HepG2 (cell line): ENCODE results near the gene STMN3. TPM values are rescaled to one million over a fixed set of nuclear protein-coding genes. Genes with fewer than 3 reads are reported as not detected.

Experiments used
- CBX1 ChIP-seq: IDR thresholded peaks from one replicate; pipeline ENCODE4 v1.6.1; 2016; ENCODE audit warnings: antibody characterized with exemption, low read depth
- DR1 ChIP-seq: sonication (generic); formaldehyde crosslinking; IDR thresholded peaks from 2 replicates; pipeline ENCODE4 v1.8.0; 2021; ENCODE audit warnings: mild to moderate bottlenecking, missing genetic modification reagents, inconsistent platforms
- JUNB ChIP-seq: sonication (generic); formaldehyde crosslinking; IDR thresholded peaks from 2 replicates; pipeline ENCODE4 v1.8.0; 2022; ENCODE audit warnings: missing genetic modification reagents, mild to moderate bottlenecking, borderline replicate concordance
- TGIF2 ChIP-seq: IDR thresholded peaks from 2 replicates; pipeline ENCODE4 v1.6.1; 2016; ENCODE audit warnings: control low read depth, missing compliant biosample characterization
- U2AF1 ChIP-seq: fragments of 200-400 bp; formaldehyde crosslinking; optimal IDR thresholded peaks from 2 replicates; pipeline ENCODE3; 2017; ENCODE audit warnings: mild to moderate bottlenecking, low read depth, low read length
- ZBTB21 ChIP-seq: sonication (generic); formaldehyde crosslinking; IDR thresholded peaks from 2 replicates; pipeline ENCODE4 v1.4.0; 2020; ENCODE audit warnings: missing genetic modification reagents
- ZFY ChIP-seq: sonication (generic); formaldehyde crosslinking; IDR thresholded peaks from 2 replicates; pipeline ENCODE4 v1.4.0; 2020; ENCODE audit warnings: missing genetic modification reagents
- ZNF652 ChIP-seq: IDR thresholded peaks from 2 replicates; pipeline ENCODE4 v1.6.1; 2016; ENCODE audit warnings: low read depth, borderline replicate concordance
- ZNF878 ChIP-seq: sonication (generic); formaldehyde crosslinking; IDR thresholded peaks from 2 replicates; pipeline ENCODE4 v1.8.1; 2023; ENCODE audit warnings: mild to moderate bottlenecking, missing genetic modification reagents, moderate library complexity
- polyA plus RNA-seq, 8 experiments: library from polyadenylated mRNA; depleted of rRNA in 3 of 8; stranded (reverse) in 7 of 8; unstranded in 1 of 8; fragments of >200 nt; fragmentation: Illumina TruSeq in 4 of 8; extraction: Trizol in 4 of 8; gene quantifications; 2 replicates each; pipeline versions ENCODE4 v1.2.1 to v1.2.3, GENCODE V29; 2011 to 2016; ENCODE audit warnings: low read depth in 4 of 8, missing spikeins in 1 of 8, mixed read lengths in 1 of 8; ENCODE audit not compliant: insufficient read depth in 1 of 8
- total RNA-seq, 5 experiments: library from RNA; depleted of rRNA; stranded (reverse); fragments of >200 nt; fragmentation: Illumina TruSeq; extraction: Trizol; gene quantifications; 2 replicates each; pipeline ENCODE4 v1.2.3, GENCODE V29; 2016; ENCODE audit warnings: low read depth in 1 of 5
- TF ChIP-seq, protein P1 (sequence below): sonication (generic); formaldehyde crosslinking; IDR thresholded peaks from 2 replicates; pipeline ENCODE4 v1.8.0; 2022; ENCODE audit warnings: missing genetic modification reagents, mild to moderate bottlenecking, moderate library complexity, borderline replicate concordance
- TF ChIP-seq, protein P2 (sequence below): IDR thresholded peaks from 2 replicates; pipeline ENCODE4 v1.6.1; 2016; ENCODE audit warnings: low read depth, missing genetic modification reagents, missing compliant biosample characterization
- TF ChIP-seq, protein P3 (sequence below): sonication (generic); formaldehyde crosslinking; IDR thresholded peaks from 2 replicates; pipeline ENCODE4 v1.5.0; 2020; ENCODE audit warnings: missing genetic modification reagents
- TF ChIP-seq, protein P4 (sequence below): sonication (generic); formaldehyde crosslinking; IDR thresholded peaks from 2 replicates; pipeline ENCODE4 v1.4.0; 2020; ENCODE audit warnings: missing genetic modification reagents, borderline replicate concordance

STMN3 gene
- total and polyA plus RNA-seq, 2 of the 13 experiments (the other 11 are each of a cell fraction or from before 2014, with no cell fraction given), result 21.0 to 48.3 TPM

DNA sequence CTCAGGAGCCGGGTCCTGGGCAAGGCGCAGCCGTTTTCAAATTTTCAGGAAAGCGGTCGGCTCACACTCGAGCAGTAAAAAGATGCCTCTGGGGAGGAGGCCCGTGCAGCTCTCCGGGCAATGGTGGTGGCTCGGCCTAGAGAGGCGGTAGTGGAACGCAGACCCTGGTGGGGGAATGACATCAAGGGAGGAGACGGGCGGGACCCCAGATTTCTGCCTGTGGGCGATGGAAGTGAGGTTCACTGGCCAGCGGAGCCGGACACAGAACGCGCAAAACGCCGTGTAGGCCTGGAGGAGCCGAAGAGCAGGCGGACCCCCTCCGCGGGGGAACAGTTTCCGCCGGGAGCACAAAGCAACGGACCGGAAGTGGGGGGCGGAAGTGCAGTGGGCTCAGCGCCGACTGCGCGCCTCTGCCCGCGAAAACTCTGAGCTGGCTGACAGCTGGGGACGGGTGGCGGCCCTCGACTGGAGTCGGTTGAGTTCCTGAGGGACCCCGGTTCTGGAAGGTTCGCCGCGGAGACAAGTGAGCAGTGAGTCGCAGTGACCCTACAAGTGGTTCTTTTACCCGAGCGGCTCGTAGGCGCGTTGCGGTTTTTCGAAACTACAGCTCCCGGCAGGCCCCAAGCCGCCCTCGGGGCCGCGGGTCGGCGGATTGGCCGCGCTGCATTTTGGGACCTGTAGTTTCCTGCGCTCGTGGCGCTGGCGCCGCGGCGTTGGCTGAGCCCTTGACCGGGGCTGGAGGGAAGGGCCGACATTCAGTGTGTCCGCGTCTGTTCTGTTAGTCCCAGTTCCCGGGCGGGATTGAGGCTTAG lies 4.9 kb upstream of the STMN3 start, which contains the start of gene RTEL1 (continued):
- TF ChIP-seq, protein P1, sequence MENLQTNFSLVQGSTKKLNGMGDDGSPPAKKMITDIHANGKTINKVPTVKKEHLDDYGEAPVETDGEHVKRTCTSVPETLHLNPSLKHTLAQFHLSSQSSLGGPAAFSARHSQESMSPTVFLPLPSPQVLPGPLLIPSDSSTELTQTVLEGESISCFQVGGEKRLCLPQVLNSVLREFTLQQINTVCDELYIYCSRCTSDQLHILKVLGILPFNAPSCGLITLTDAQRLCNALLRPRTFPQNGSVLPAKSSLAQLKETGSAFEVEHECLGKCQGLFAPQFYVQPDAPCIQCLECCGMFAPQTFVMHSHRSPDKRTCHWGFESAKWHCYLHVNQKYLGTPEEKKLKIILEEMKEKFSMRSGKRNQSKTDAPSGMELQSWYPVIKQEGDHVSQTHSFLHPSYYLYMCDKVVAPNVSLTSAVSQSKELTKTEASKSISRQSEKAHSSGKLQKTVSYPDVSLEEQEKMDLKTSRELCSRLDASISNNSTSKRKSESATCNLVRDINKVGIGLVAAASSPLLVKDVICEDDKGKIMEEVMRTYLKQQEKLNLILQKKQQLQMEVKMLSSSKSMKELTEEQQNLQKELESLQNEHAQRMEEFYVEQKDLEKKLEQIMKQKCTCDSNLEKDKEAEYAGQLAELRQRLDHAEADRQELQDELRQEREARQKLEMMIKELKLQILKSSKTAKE, result no peak
- TF ChIP-seq DR1 (CRISPR knock-in tag) (peak; percentile 79), TGIF2 (CRISPR knock-in tag) (peak; percentile 94), ZBTB21 (CRISPR knock-in tag) (peak; percentile 34; the same call in 1 of the 2 replicates), JUNB (CRISPR knock-in tag) (no peak), ZFY (peak; percentile 100), ZNF652 (CRISPR knock-in tag) (peak; percentile 43; the same call in 1 of the 2 replicates), U2AF1 (peak; percentile 97), ZNF878 (CRISPR knock-in tag) (no peak; the same call in 1 of the 2 replicates), CBX1 (peak; percentile 85)
- TF ChIP-seq, protein P2, sequence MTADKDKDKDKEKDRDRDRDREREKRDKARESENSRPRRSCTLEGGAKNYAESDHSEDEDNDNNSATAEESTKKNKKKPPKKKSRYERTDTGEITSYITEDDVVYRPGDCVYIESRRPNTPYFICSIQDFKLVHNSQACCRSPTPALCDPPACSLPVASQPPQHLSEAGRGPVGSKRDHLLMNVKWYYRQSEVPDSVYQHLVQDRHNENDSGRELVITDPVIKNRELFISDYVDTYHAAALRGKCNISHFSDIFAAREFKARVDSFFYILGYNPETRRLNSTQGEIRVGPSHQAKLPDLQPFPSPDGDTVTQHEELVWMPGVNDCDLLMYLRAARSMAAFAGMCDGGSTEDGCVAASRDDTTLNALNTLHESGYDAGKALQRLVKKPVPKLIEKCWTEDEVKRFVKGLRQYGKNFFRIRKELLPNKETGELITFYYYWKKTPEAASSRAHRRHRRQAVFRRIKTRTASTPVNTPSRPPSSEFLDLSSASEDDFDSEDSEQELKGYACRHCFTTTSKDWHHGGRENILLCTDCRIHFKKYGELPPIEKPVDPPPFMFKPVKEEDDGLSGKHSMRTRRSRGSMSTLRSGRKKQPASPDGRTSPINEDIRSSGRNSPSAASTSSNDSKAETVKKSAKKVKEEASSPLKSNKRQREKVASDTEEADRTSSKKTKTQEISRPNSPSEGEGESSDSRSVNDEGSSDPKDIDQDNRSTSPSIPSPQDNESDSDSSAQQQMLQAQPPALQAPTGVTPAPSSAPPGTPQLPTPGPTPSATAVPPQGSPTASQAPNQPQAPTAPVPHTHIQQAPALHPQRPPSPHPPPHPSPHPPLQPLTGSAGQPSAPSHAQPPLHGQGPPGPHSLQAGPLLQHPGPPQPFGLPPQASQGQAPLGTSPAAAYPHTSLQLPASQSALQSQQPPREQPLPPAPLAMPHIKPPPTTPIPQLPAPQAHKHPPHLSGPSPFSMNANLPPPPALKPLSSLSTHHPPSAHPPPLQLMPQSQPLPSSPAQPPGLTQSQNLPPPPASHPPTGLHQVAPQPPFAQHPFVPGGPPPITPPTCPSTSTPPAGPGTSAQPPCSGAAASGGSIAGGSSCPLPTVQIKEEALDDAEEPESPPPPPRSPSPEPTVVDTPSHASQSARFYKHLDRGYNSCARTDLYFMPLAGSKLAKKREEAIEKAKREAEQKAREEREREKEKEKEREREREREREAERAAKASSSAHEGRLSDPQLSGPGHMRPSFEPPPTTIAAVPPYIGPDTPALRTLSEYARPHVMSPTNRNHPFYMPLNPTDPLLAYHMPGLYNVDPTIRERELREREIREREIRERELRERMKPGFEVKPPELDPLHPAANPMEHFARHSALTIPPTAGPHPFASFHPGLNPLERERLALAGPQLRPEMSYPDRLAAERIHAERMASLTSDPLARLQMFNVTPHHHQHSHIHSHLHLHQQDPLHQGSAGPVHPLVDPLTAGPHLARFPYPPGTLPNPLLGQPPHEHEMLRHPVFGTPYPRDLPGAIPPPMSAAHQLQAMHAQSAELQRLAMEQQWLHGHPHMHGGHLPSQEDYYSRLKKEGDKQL (CRISPR knock-in tag), result peak; percentile 82
- TF ChIP-seq, protein P3, sequence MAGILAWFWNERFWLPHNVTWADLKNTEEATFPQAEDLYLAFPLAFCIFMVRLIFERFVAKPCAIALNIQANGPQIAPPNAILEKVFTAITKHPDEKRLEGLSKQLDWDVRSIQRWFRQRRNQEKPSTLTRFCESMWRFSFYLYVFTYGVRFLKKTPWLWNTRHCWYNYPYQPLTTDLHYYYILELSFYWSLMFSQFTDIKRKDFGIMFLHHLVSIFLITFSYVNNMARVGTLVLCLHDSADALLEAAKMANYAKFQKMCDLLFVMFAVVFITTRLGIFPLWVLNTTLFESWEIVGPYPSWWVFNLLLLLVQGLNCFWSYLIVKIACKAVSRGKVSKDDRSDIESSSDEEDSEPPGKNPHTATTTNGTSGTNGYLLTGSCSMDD, result peak; percentile 90; the same call in 1 of the 2 replicates
- TF ChIP-seq, protein P4, sequence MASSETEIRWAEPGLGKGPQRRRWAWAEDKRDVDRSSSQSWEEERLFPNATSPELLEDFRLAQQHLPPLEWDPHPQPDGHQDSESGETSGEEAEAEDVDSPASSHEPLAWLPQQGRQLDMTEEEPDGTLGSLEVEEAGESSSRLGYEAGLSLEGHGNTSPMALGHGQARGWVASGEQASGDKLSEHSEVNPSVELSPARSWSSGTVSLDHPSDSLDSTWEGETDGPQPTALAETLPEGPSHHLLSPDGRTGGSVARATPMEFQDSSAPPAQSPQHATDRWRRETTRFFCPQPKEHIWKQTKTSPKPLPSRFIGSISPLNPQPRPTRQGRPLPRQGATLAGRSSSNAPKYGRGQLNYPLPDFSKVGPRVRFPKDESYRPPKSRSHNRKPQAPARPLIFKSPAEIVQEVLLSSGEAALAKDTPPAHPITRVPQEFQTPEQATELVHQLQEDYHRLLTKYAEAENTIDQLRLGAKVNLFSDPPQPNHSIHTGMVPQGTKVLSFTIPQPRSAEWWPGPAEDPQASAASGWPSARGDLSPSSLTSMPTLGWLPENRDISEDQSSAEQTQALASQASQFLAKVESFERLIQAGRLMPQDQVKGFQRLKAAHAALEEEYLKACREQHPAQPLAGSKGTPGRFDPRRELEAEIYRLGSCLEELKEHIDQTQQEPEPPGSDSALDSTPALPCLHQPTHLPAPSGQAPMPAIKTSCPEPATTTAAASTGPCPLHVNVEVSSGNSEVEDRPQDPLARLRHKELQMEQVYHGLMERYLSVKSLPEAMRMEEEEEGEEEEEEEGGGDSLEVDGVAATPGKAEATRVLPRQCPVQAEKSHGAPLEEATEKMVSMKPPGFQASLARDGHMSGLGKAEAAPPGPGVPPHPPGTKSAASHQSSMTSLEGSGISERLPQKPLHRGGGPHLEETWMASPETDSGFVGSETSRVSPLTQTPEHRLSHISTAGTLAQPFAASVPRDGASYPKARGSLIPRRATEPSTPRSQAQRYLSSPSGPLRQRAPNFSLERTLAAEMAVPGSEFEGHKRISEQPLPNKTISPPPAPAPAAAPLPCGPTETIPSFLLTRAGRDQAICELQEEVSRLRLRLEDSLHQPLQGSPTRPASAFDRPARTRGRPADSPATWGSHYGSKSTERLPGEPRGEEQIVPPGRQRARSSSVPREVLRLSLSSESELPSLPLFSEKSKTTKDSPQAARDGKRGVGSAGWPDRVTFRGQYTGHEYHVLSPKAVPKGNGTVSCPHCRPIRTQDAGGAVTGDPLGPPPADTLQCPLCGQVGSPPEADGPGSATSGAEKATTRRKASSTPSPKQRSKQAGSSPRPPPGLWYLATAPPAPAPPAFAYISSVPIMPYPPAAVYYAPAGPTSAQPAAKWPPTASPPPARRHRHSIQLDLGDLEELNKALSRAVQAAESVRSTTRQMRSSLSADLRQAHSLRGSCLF (CRISPR knock-in tag), result peak; percentile 87
